ENCODE results near the gene ITSN1. TPM values are rescaled to one million over a fixed set of nuclear protein-coding genes. Genes with fewer than 3 reads are reported as not detected.

The ITSN1 gene
- total and polyA plus RNA-seq, 2 experiments from 2014 or later, result 77.9 to 95.7 TPM

DNA sequence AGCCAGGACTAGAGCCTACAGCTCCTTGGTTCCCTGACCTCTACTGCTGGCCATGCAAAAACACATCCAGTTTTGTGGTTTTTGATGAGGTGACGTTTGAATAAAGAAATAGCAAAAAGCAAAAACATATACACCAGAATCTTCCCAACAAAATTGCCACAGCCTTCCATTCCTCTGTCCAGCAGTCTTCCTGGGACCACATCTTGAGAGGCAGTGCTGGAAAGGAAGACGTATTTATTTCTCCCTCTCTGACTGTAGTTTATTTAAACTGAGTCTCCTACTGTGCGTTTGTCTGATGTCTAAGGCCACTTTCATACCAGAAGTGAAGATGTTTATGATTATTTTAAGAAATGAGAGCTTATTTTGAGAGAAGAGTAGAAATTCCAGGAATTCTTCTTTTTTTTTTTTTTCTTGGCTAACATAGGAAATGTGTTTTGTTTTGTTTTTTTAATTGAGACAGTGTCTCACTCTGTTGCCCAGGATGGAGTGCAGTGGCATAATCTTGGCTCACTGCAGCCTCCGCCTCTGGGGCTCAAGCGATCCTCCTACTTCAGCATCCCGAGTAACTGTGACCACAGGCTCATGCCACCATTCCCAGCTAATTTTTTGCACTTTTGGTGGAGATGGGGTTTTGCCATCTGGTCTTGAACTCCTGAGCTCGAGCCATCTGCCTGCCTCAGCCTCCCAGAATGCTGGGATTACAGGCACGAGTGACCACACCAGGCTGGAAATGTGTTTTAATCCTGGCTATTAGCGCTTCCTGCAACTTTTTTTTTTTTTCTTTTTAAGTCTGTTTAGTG, 118.5 kb downstream of the ITSN1 start (continued):
- TF ChIP-seq, protein P1, sequence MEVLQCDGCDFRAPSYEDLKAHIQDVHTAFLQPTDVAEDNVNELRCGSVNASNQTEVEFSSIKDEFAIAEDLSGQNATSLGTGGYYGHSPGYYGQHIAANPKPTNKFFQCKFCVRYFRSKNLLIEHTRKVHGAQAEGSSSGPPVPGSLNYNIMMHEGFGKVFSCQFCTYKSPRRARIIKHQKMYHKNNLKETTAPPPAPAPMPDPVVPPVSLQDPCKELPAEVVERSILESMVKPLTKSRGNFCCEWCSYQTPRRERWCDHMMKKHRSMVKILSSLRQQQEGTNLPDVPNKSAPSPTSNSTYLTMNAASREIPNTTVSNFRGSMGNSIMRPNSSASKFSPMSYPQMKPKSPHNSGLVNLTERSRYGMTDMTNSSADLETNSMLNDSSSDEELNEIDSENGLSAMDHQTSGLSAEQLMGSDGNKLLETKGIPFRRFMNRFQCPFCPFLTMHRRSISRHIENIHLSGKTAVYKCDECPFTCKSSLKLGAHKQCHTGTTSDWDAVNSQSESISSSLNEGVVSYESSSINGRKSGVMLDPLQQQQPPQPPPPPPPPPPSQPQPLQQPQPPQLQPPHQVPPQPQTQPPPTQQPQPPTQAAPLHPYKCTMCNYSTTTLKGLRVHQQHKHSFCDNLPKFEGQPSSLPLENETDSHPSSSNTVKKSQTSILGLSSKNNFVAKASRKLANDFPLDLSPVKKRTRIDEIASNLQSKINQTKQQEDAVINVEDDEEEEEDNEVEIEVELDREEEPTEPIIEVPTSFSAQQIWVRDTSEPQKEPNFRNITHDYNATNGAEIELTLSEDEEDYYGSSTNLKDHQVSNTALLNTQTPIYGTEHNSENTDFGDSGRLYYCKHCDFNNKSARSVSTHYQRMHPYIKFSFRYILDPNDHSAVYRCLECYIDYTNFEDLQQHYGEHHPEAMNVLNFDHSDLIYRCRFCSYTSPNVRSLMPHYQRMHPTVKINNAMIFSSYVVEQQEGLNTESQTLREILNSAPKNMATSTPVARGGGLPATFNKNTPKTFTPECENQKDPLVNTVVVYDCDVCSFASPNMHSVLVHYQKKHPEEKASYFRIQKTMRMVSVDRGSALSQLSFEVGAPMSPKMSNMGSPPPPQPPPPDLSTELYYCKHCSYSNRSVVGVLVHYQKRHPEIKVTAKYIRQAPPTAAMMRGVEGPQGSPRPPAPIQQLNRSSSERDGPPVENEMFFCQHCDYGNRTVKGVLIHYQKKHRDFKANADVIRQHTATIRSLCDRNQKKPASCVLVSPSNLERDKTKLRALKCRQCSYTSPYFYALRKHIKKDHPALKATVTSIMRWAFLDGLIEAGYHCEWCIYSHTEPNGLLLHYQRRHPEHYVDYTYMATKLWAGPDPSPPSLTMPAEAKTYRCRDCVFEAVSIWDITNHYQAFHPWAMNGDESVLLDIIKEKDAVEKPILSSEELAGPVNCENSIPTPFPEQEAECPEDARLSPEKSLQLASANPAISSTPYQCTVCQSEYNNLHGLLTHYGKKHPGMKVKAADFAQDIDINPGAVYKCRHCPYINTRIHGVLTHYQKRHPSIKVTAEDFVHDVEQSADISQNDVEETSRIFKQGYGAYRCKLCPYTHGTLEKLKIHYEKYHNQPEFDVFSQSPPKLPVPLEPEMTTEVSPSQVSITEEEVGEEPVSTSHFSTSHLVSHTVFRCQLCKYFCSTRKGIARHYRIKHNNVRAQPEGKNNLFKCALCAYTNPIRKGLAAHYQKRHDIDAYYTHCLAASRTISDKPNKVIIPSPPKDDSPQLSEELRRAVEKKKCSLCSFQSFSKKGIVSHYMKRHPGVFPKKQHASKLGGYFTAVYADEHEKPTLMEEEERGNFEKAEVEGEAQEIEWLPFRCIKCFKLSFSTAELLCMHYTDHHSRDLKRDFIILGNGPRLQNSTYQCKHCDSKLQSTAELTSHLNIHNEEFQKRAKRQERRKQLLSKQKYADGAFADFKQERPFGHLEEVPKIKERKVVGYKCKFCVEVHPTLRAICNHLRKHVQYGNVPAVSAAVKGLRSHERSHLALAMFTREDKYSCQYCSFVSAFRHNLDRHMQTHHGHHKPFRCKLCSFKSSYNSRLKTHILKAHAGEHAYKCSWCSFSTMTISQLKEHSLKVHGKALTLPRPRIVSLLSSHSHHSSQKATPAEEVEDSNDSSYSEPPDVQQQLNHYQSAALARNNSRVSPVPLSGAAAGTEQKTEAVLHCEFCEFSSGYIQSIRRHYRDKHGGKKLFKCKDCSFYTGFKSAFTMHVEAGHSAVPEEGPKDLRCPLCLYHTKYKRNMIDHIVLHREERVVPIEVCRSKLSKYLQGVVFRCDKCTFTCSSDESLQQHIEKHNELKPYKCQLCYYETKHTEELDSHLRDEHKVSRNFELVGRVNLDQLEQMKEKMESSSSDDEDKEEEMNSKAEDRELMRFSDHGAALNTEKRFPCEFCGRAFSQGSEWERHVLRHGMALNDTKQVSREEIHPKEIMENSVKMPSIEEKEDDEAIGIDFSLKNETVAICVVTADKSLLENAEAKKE (CRISPR knock-in tag; IDR thresholded peaks at IDR 0.05), result no peak
- TF ChIP-seq, protein P2, sequence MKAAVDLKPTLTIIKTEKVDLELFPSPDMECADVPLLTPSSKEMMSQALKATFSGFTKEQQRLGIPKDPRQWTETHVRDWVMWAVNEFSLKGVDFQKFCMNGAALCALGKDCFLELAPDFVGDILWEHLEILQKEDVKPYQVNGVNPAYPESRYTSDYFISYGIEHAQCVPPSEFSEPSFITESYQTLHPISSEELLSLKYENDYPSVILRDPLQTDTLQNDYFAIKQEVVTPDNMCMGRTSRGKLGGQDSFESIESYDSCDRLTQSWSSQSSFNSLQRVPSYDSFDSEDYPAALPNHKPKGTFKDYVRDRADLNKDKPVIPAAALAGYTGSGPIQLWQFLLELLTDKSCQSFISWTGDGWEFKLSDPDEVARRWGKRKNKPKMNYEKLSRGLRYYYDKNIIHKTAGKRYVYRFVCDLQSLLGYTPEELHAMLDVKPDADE (IDR thresholded peaks at IDR 0.05), result no peak
- TF ChIP-seq ZNF114 (CRISPR knock-in tag; IDR thresholded peaks at IDR 0.05) (no peak), EZH2 (IDR thresholded peaks at IDR 0.05; ENCODE audit: low read depth, unreplicated experiment) (no peak)
- TF ChIP-seq, protein P3, sequence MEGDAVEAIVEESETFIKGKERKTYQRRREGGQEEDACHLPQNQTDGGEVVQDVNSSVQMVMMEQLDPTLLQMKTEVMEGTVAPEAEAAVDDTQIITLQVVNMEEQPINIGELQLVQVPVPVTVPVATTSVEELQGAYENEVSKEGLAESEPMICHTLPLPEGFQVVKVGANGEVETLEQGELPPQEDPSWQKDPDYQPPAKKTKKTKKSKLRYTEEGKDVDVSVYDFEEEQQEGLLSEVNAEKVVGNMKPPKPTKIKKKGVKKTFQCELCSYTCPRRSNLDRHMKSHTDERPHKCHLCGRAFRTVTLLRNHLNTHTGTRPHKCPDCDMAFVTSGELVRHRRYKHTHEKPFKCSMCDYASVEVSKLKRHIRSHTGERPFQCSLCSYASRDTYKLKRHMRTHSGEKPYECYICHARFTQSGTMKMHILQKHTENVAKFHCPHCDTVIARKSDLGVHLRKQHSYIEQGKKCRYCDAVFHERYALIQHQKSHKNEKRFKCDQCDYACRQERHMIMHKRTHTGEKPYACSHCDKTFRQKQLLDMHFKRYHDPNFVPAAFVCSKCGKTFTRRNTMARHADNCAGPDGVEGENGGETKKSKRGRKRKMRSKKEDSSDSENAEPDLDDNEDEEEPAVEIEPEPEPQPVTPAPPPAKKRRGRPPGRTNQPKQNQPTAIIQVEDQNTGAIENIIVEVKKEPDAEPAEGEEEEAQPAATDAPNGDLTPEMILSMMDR (conservative IDR thresholded peaks at IDR 0.05; ENCODE audit: low read depth in 2 of 2), result no peak
